ENCODE results near the gene RHOH. TPM values are rescaled to one million over a fixed set of nuclear protein-coding genes. Genes with fewer than 3 reads are reported as not detected.

RHOH gene
- polyA plus RNA-seq, 2 of the 4 experiments (the other 2 are of a cell fraction) = 0.08 to 0.26 TPM

DNA sequence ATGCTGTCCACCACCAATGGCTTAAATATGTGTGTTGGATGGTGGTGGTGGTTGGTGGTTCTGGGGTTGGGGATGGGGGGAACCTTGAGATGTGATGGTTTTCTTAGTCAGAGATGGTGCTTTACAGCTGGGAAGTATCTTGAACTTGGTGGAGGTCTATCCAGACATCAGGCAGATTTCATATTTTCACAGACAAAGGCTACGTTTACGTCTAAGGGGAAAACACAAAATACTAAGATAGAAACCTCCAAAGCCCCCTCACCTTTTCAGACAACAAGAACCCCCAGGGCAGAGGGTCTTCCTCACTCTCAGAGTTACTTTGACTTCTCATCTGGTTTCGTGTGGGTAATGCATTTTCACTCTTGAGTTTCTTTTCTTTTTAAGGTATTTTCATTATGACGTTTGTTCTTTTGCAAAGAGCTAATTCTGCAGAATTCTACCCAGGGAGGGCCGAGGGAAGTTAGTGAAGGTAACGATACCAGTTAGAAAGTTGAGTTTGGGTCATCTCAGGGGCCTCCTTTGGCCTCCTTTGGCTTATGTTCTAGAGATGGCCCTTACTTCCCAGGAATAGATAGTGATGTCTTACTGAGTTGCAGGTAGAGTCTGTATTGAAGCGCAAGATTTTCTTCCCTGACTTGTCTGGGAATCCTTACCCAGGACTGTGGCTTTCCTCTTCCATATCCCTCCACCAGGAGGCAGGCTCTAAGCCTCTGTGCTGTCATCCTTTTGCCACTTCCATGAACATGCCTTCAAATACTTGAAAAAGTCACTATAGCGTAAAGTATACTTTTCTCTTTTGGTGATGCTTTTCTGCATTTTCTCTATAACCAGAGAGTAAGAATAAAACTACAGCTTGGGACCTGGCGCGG lies 31.9 kb downstream of the RHOH start:
- ATAC-seq (peak in 1 of 2 experiments; percentile 53; a peak in 1 of 6 replicates), DNase-seq (ENCODE audit: low read depth in 1 of 2, low spot score in 1 of 2) (peak in 1 of 2 experiments; percentile 38), FAIRE-seq (no peak)
- no peak overlapping the region for H3K4me3 ChIP-seq
- ChIA-PET CTCF (interaction anchor here (0.8 to 1.7 kb wide), 3 partner anchors 8 to 55 kb away, joined by 3 to 4 read pairs (median 3); no protein-coding TSS in a partner anchor), POLR2A (no interaction called here)
- H3K4me2 ChIP-seq = no peak overlapping the region
- WGBS (ENCODE audit: missing lambda C conversion rate) = 91% methylated on average over 10 of the region's 10 CpGs
- H3K4me1 ChIP-seq = no peaks in the 10 kb centered on the region
- TF ChIP-seq HEYL (CRISPR knock-in tag; IDR thresholded peaks at IDR 0.05) (no peak), RAD21 (conservative IDR thresholded peaks at IDR 0.05 in 1 of 2, IDR thresholded peaks at IDR 0.05 in 1 of 2) (peak; percentile 18 to 30; a peak in 2 of 5 replicates), SMC3 (IDR thresholded peaks at IDR 0.05) (peak; percentile 17; the same call in 1 of the 3 replicates), ZFP36 (IDR thresholded peaks at IDR 0.05; ENCODE audit: borderline replicate concordance, partially characterized antibody) (no peak), CTCF (IDR thresholded peaks at IDR 0.05) (peak; percentile 19; the same call in 2 of the 3 replicates)
- H3K27ac ChIP-seq = no peak overlapping the region
- no peaks in the 10 kb centered on the region for H3K9me3 ChIP-seq

GRCh38 chr4:40231316-40231863 lies 34.6 kb downstream of the RHOH start:
- WGBS (ENCODE audit: missing lambda C conversion rate) = 89% methylated on average over 8 of the region's 8 CpGs
- TF ChIP-seq EHF (CRISPR knock-in tag; IDR thresholded peaks at IDR 0.05) (no peak), HEYL (CRISPR knock-in tag; IDR thresholded peaks at IDR 0.05) (no peak), SREBF2 (IDR thresholded peaks at IDR 0.05) (no peak), TFCP2L1 (CRISPR knock-in tag; IDR thresholded peaks at IDR 0.05) (no peak), ELK1 (IDR thresholded peaks at IDR 0.05; ENCODE audit: low read depth, low read length) (no peak), FOXS1 (CRISPR knock-in tag; IDR thresholded peaks at IDR 0.05) (no peak), KDM5A (IDR thresholded peaks at IDR 0.05) (no peak), POLR2AphosphoS2 (conservative IDR thresholded peaks at IDR 0.05; ENCODE audit: low read length) (no peak), CBX2 (IDR thresholded peaks at IDR 0.05; ENCODE audit: borderline replicate concordance, low read depth) (no peak), NR3C1 (IDR thresholded peaks at IDR 0.05) (no peak), POLR2A (IDR thresholded peaks at IDR 0.05; ENCODE audit: low read length) (no peak), CBX8 (IDR thresholded peaks at IDR 0.05) (no peak), PHF8 (IDR thresholded peaks at IDR 0.05; ENCODE audit: borderline replicate concordance, low read depth) (no peak)
- TF ChIP-seq, protein P1, sequence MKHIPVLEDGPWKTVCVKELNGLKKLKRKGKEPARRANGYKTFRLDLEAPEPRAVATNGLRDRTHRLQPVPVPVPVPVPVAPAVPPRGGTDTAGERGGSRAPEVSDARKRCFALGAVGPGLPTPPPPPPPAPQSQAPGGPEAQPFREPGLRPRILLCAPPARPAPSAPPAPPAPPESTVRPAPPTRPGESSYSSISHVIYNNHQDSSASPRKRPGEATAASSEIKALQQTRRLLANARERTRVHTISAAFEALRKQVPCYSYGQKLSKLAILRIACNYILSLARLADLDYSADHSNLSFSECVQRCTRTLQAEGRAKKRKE (CRISPR knock-in tag; IDR thresholded peaks at IDR 0.05; ENCODE audit: low read depth) = no peak
- DNase-seq (ENCODE audit: low read depth in 1 of 2, low spot score in 1 of 2) = no peak
- Histone ChIP-seq H3K9me3 (no peaks in the 10 kb centered on the region), H3K27ac (no peak overlapping the region), H3K4me2 (no peak overlapping the region), H3K4me1 (no peaks in the 10 kb centered on the region), H3K4me3 (no peak overlapping the region)
- FAIRE-seq = no peak
- ChIA-PET CTCF (interaction anchor here (0.6 to 1.0 kb wide), 3 partner anchors 9 to 75 kb away, joined by 3 read pairs; no protein-coding TSS in a partner anchor), POLR2A (no interaction called here)
- ATAC-seq = no peak

GRCh38 chr4:40232610-40233009 lies 35.8 kb downstream of the RHOH start:
- Histone ChIP-seq H3K4me3 (no peak overlapping the region), H3K4me2 (no peak overlapping the region), H3K9me3 (no peaks in the 10 kb centered on the region), H3K27ac (no peak overlapping the region), H3K4me1 (no peaks in the 10 kb centered on the region)
- CTCF ChIA-PET = no interaction called here
- FAIRE-seq (no peak), DNase-seq (ENCODE audit: low read depth in 1 of 2, low spot score in 1 of 2) (no peak), ATAC-seq (no peak)
- WGBS (ENCODE audit: missing lambda C conversion rate) = 74% methylated on average over 3 of the region's 3 CpGs
- POLR2A ChIA-PET = no interaction called here
- TF ChIP-seq POLR2AphosphoS2 (conservative IDR thresholded peaks at IDR 0.05; ENCODE audit: low read length) (no peak), ELK1 (IDR thresholded peaks at IDR 0.05; ENCODE audit: low read depth, low read length) (no peak), MYC (IDR thresholded peaks at IDR 0.05; ENCODE audit: borderline replicate concordance, low read length) (no peak), FOXS1 (CRISPR knock-in tag; IDR thresholded peaks at IDR 0.05) (no peak), RNF2 (IDR thresholded peaks at IDR 0.05; ENCODE audit: borderline replicate concordance, low read depth) (no peak)

All from A549 (cell line).